Fibroblast of lung (primary cell): ENCODE measurements around the gene ABCB9. TPM values are rescaled to one million over a fixed set of nuclear protein-coding genes. Genes with fewer than 3 reads are reported as not detected.

ENCODE experiments used
- DNase-seq, 2 donors: peaks; one replicate each; pipeline versions ENCODE4 v3.0.0 to v3.0.0-alpha.2; 2010; ENCODE audit warnings: low read depth in 2 of 2
- H2AFZ ChIP-seq: 2 replicates; pipeline ENCODE4 v1.5.1; 2012; ENCODE audit warnings: low read length, control low read depth, inconsistent platforms
- H3K27ac ChIP-seq: 2 replicates; pipeline ENCODE4 v1.5.1; 2011; ENCODE audit warnings: low read length, control low read depth; ENCODE audit not compliant: insufficient read depth
- H3K27me3 ChIP-seq: 2 replicates; pipeline ENCODE4 v1.5.1; 2011; ENCODE audit warnings: mild to moderate bottlenecking, low read length; ENCODE audit not compliant: control insufficient read depth, insufficient read depth
- H3K36me3 ChIP-seq: 2 replicates; pipeline ENCODE4 v1.5.1; 2011; ENCODE audit warnings: low read length; ENCODE audit not compliant: control insufficient read depth, insufficient read depth
- H3K4me1 ChIP-seq: 2 replicates; pipeline ENCODE4 v1.5.1; 2011; ENCODE audit warnings: low read length; ENCODE audit not compliant: control insufficient read depth, insufficient read depth; ENCODE audit errors: extremely low read depth
- H3K4me2 ChIP-seq: 2 replicates; pipeline ENCODE4 v1.5.1; 2011; ENCODE audit warnings: low read length, control low read depth; ENCODE audit not compliant: insufficient read depth; ENCODE audit errors: extremely low read depth
- H3K4me3 ChIP-seq, 4 experiments: fragments of 200-600 bp in 1 of 4; sonication (generic) in 1 of 4; replicated peaks in 1 of 4; 2 replicates each; pipeline ENCODE4 v1.5.1; 2011 to 2016; ENCODE audit warnings: low read length in 4 of 4, low read depth in 3 of 4, mild to moderate bottlenecking in 3 of 4, control low read depth in 2 of 4, inconsistent platforms in 1 of 4, mixed read lengths in 1 of 4; ENCODE audit not compliant: insufficient read depth in 1 of 4; ENCODE audit errors: control extremely low read depth in 1 of 4
- H3K79me2 ChIP-seq: 2 replicates; pipeline ENCODE4 v1.5.1; 2012; ENCODE audit warnings: mild to moderate bottlenecking, low read length, inconsistent platforms; ENCODE audit not compliant: control insufficient read depth, insufficient read depth
- H3K9ac ChIP-seq: 2 replicates; pipeline ENCODE4 v1.5.1; 2011; ENCODE audit warnings: mild to moderate bottlenecking, low read length, control low read depth; ENCODE audit not compliant: insufficient read depth
- H3K9me3 ChIP-seq: 2 replicates; pipeline ENCODE4 v1.5.1; 2012; ENCODE audit warnings: low read depth, low read length; ENCODE audit not compliant: control insufficient read depth, insufficient read depth
- H4K20me1 ChIP-seq: 2 replicates; pipeline ENCODE4 v1.5.1; 2011; ENCODE audit warnings: low read length; ENCODE audit not compliant: control insufficient read depth, insufficient read depth; ENCODE audit errors: extremely low read depth
- CTCF ChIP-seq, 2 donors: IDR thresholded peaks in 1 of 2; conservative IDR thresholded peaks in 1 of 2; 1 replicate in 1 of 2; 2 replicates in 1 of 2; pipeline ENCODE4 v1.5.1; 2011 to 2012; ENCODE audit warnings: low read length in 2 of 2, control low read depth in 1 of 2, inconsistent platforms in 1 of 2, low read depth in 1 of 2, mild to moderate bottlenecking in 1 of 2
- EZH2 ChIP-seq: IDR thresholded peaks from 2 replicates; pipeline ENCODE4 v1.5.1; 2012; ENCODE audit warnings: low read length, control low read depth, mild to moderate bottlenecking; ENCODE audit errors: missing control alignments
- polyA plus RNA-seq, 2 donors: library from polyadenylated mRNA; depleted of rRNA in 1 of 2; stranded (reverse) in 1 of 2; unstranded in 1 of 2; fragments of >200 nt; gene quantifications; 2 replicates each; pipeline ENCODE4 v1.2.1, GENCODE V29; 2011 to 2012; ENCODE audit warnings: missing spikeins in 1 of 2
- total RNA-seq: library from RNA; depleted of rRNA; stranded (reverse); fragments of >200 nt; gene quantifications from 2 replicates; pipeline ENCODE4 v1.2.1, GENCODE V29; 2014

Gene ABCB9
- total and polyA plus RNA-seq, 2 donors (not counting 1 experiment from before 2014, with no cell fraction given) = 3.8 to 6.3 TPM

GRCh38 chr12:122949816-122950675 is 16.2 kb downstream of the ABCB9 start:
- Histone ChIP-seq H3K36me3 (no peaks in the 10 kb centered on the region), H3K4me1 (peaks cover 18% of the 10 kb centered on the region), H3K4me3 (no peak overlapping the region), H3K27ac (no peak overlapping the region), H3K9ac (no peak overlapping the region), H3K27me3 (no peaks in the 10 kb centered on the region), H3K4me2 (no peak overlapping the region), H4K20me1 (no peaks in the 10 kb centered on the region), H3K79me2 (no peaks in the 10 kb centered on the region), H3K9me3 (no peaks in the 10 kb centered on the region), H2AFZ (no peak overlapping the region)
- TF ChIP-seq EZH2 (no peak), CTCF (conservative IDR thresholded peaks at IDR 0.05 in 1 of 2, IDR thresholded peaks at IDR 0.05 in 1 of 2; ENCODE audit: low read depth in 1 of 2, low read length in 2 of 2) (no peak)
- DNase-seq = no peak

- Histone ChIP-seq H3K4me2 (no peak overlapping the region), H3K27ac (no peak overlapping the region), H3K4me1 (peaks cover 23% of the 10 kb centered on the region), H2AFZ (no peak overlapping the region), H4K20me1 (no peaks in the 10 kb centered on the region), H3K79me2 (no peaks in the 10 kb centered on the region), H3K9ac (no peak overlapping the region), H3K4me3 (no peak overlapping the region), H3K36me3 (no peaks in the 10 kb centered on the region), H3K9me3 (no peaks in the 10 kb centered on the region), H3K27me3 (no peaks in the 10 kb centered on the region)
- no peak for DNase-seq
- no peak for TF ChIP-seq CTCF (conservative IDR thresholded peaks at IDR 0.05 in 1 of 2, IDR thresholded peaks at IDR 0.05 in 1 of 2; ENCODE audit: low read depth in 1 of 2, low read length in 2 of 2)
- TF ChIP-seq EZH2 = no peak
Observed at GRCh38 chr12:122949405-122949804, 16.9 kb downstream of the ABCB9 start.

- Histone ChIP-seq H3K9me3 (no peaks in the 10 kb centered on the region), H3K4me2 (no peak overlapping the region), H3K27ac (no peak overlapping the region), H3K9ac (no peak overlapping the region), H3K4me1 (peaks cover 25% of the 10 kb centered on the region), H3K4me3 (no peak overlapping the region), H3K79me2 (no peaks in the 10 kb centered on the region), H3K27me3 (no peaks in the 10 kb centered on the region), H4K20me1 (no peaks in the 10 kb centered on the region), H3K36me3 (no peaks in the 10 kb centered on the region), H2AFZ (no peak overlapping the region)
- DNase-seq = no peak
- TF ChIP-seq EZH2 = no peak
- no peak for TF ChIP-seq CTCF (conservative IDR thresholded peaks at IDR 0.05 in 1 of 2, IDR thresholded peaks at IDR 0.05 in 1 of 2; ENCODE audit: low read depth in 1 of 2, low read length in 2 of 2)
Observed at GRCh38 chr12:122948605-122949004, 17.7 kb downstream of the ABCB9 start.
